Measurements from ENCODE around the gene C1QTNF8.

Gene C1QTNF8

DNA sequence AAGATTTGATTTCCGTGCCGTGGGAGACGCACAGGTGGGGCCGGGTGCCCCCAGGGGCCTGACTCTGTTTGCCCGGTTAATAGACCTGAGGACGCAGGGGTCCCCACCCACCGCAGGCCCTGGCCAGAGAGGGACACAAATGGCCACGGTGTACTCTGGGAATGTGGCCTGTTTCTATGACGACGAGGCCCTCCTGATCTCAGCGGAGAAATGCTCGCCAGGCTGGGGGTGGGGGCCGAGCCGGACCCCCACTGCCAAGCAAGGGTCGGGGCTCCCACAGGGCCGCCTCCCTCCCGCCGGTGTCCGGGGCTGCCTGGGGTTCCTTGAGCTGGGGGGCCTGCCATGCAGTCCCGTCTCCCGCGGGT is 24.5 kb upstream of the C1QTNF8 start:
- TF ChIP-seq, protein P1, sequence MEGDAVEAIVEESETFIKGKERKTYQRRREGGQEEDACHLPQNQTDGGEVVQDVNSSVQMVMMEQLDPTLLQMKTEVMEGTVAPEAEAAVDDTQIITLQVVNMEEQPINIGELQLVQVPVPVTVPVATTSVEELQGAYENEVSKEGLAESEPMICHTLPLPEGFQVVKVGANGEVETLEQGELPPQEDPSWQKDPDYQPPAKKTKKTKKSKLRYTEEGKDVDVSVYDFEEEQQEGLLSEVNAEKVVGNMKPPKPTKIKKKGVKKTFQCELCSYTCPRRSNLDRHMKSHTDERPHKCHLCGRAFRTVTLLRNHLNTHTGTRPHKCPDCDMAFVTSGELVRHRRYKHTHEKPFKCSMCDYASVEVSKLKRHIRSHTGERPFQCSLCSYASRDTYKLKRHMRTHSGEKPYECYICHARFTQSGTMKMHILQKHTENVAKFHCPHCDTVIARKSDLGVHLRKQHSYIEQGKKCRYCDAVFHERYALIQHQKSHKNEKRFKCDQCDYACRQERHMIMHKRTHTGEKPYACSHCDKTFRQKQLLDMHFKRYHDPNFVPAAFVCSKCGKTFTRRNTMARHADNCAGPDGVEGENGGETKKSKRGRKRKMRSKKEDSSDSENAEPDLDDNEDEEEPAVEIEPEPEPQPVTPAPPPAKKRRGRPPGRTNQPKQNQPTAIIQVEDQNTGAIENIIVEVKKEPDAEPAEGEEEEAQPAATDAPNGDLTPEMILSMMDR (IDR thresholded peaks at IDR 0.05; ENCODE audit: insufficient read depth, low read length) = no peak
- no peak for TF ChIP-seq POLR2AphosphoS5 (IDR thresholded peaks at IDR 0.05; ENCODE audit: low read depth)
- TF ChIP-seq GABPA (IDR thresholded peaks at IDR 0.05; ENCODE audit: low read depth) = no peak
- no peak for TF ChIP-seq SPI1 (IDR thresholded peaks at IDR 0.05; ENCODE audit: borderline replicate concordance, low read depth)
- TF ChIP-seq, protein P2, sequence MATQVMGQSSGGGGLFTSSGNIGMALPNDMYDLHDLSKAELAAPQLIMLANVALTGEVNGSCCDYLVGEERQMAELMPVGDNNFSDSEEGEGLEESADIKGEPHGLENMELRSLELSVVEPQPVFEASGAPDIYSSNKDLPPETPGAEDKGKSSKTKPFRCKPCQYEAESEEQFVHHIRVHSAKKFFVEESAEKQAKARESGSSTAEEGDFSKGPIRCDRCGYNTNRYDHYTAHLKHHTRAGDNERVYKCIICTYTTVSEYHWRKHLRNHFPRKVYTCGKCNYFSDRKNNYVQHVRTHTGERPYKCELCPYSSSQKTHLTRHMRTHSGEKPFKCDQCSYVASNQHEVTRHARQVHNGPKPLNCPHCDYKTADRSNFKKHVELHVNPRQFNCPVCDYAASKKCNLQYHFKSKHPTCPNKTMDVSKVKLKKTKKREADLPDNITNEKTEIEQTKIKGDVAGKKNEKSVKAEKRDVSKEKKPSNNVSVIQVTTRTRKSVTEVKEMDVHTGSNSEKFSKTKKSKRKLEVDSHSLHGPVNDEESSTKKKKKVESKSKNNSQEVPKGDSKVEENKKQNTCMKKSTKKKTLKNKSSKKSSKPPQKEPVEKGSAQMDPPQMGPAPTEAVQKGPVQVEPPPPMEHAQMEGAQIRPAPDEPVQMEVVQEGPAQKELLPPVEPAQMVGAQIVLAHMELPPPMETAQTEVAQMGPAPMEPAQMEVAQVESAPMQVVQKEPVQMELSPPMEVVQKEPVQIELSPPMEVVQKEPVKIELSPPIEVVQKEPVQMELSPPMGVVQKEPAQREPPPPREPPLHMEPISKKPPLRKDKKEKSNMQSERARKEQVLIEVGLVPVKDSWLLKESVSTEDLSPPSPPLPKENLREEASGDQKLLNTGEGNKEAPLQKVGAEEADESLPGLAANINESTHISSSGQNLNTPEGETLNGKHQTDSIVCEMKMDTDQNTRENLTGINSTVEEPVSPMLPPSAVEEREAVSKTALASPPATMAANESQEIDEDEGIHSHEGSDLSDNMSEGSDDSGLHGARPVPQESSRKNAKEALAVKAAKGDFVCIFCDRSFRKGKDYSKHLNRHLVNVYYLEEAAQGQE (IDR thresholded peaks at IDR 0.05; ENCODE audit: insufficient replicate concordance, low read depth) = no peak
- Histone ChIP-seq H3K4me3 (replicated peaks; ENCODE audit: insufficient read depth, low read length) (no peak overlapping the region), H3K27me3 (ENCODE audit: insufficient read depth, poor library complexity, severe bottlenecking) (peaks cover 7% of the 10 kb centered on the region), H3K27ac (replicated peaks) (no peak overlapping the region)
- DNase-seq (ENCODE audit: low read depth in 1 of 2, low spot score in 1 of 2) = no peak

DNA sequence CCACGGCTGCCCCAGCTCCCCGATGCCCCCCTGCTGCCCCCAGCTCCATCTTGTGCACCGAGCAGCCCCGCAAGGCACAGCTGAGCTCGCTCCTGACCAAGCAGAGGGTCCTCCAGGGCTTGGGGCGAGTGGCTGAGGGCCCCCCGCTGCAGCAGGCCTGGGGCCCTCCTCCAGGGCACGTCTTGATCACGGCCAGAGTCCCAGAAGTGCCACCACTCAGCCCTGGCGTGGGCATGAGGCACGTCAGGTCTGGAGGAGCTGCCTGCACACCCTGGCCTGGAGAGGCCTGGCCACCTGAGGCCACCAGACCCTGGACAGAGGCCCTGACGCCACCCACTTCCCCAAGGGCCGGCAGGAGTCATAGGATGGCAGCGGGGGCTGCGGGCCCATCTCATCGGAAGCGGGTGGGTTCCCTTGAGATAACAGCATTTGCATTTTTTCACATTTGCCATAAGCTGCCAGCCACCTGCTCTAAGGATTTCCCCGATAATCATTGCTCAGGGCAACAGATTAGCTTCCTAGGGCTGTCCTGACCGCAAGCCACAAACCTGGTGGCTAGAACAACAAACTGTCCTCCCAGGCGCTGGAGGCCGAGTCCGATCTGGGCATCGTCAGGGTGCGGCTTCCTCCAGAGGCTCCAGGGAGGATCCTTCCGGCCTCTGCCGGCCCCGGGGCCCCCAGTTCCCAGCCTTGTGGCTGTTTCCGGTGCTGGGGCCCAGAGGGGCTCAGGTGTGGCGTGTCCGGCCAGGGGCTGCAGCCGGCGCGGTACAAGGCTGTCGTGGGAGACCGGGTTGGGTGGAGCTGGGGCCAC is 23.9 kb upstream of the C1QTNF8 start:
- H3K4me3 ChIP-seq (replicated peaks; ENCODE audit: insufficient read depth, low read length) = no peak overlapping the region
- TF ChIP-seq, protein P2 (IDR thresholded peaks at IDR 0.05; ENCODE audit: insufficient replicate concordance, low read depth) = no peak
- TF ChIP-seq SPI1 (IDR thresholded peaks at IDR 0.05; ENCODE audit: borderline replicate concordance, low read depth) = no peak
- no peak for TF ChIP-seq GABPA (IDR thresholded peaks at IDR 0.05; ENCODE audit: low read depth)
- TF ChIP-seq POLR2AphosphoS5 (IDR thresholded peaks at IDR 0.05; ENCODE audit: low read depth) = no peak
- DNase-seq (ENCODE audit: low read depth in 1 of 2, low spot score in 1 of 2) = no peak
- no peak overlapping the region for H3K27ac ChIP-seq (replicated peaks)
- peaks cover 7% of the 10 kb centered on the region for H3K27me3 ChIP-seq (ENCODE audit: insufficient read depth, poor library complexity, severe bottlenecking)

DNA sequence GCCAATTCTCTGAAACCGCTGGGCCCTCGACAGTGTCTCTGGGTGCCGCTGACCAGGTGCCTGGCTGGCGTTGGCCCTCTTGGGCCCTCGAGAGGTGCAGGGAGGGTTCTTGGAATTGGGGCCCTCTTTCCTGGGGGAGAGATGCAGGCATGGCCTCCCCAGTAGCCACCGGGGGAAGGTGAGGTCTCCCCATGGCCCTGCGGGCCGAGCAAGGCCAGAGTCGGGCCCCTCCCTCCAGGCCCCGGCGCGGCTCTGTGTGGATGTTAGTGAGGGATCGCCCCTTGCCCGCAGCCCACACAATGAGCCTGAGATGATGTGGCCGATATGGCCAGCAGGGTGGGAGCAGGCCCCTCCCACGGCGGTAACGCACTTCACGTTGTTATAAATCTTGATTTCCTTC is 23.1 kb upstream of the C1QTNF8 start:
- Histone ChIP-seq H3K27me3 (ENCODE audit: insufficient read depth, poor library complexity, severe bottlenecking) (peaks cover 7% of the 10 kb centered on the region), H3K27ac (replicated peaks) (no peak overlapping the region), H3K4me3 (replicated peaks; ENCODE audit: insufficient read depth, low read length) (no peak overlapping the region)
- TF ChIP-seq GABPA (IDR thresholded peaks at IDR 0.05; ENCODE audit: low read depth) (no peak), POLR2AphosphoS5 (IDR thresholded peaks at IDR 0.05; ENCODE audit: low read depth) (no peak), SPI1 (IDR thresholded peaks at IDR 0.05; ENCODE audit: borderline replicate concordance, low read depth) (no peak)
- TF ChIP-seq, protein P2 (IDR thresholded peaks at IDR 0.05; ENCODE audit: insufficient replicate concordance, low read depth) = no peak
- TF ChIP-seq, protein P1 (IDR thresholded peaks at IDR 0.05; ENCODE audit: insufficient read depth, low read length) = no peak
- no peak for DNase-seq (ENCODE audit: low read depth in 1 of 2, low spot score in 1 of 2)
